ENCODE measurements around the gene KCNIP1.

KCNIP1 gene

GRCh38 chr5:170655476-170655875 lies 151.7 kb downstream of the KCNIP1 start:
- H3K27me3 ChIP-seq, result no peaks in the 10 kb centered on the region; the same call in 1 of the 2 replicates
- no peaks in the 10 kb centered on the region for H3K9me3 ChIP-seq
- DNase-seq, result no peak
- no peak for TF ChIP-seq CTCF (IDR thresholded peaks at IDR 0.05; ENCODE audit: low read depth, low read length)
- no peaks in the 10 kb centered on the region for H3K4me1 ChIP-seq
- H3K4me3 ChIP-seq (ENCODE audit: low read depth, low read length), result no peak overlapping the region
- no peaks in the 10 kb centered on the region for H3K36me3 ChIP-seq

GRCh38 chr5:170655920-170656319 lies 152.1 kb downstream of the KCNIP1 start:
- DNase-seq, result no peak
- H3K4me3 ChIP-seq (ENCODE audit: low read depth, low read length), result no peak overlapping the region
- no peaks in the 10 kb centered on the region for H3K9me3 ChIP-seq
- no peaks in the 10 kb centered on the region for H3K4me1 ChIP-seq
- no peaks in the 10 kb centered on the region; the same call in 1 of the 2 replicates for H3K27me3 ChIP-seq
- no peak for TF ChIP-seq CTCF (IDR thresholded peaks at IDR 0.05; ENCODE audit: low read depth, low read length)
- no peaks in the 10 kb centered on the region for H3K36me3 ChIP-seq

GRCh38 chr5:170656346-170656745 lies 152.5 kb downstream of the KCNIP1 start:
- H3K4me3 ChIP-seq (ENCODE audit: low read depth, low read length), result no peak overlapping the region
- no peaks in the 10 kb centered on the region for H3K4me1 ChIP-seq
- H3K27me3 ChIP-seq, result no peaks in the 10 kb centered on the region; the same call in 1 of the 2 replicates
- no peaks in the 10 kb centered on the region for H3K36me3 ChIP-seq
- no peaks in the 10 kb centered on the region for H3K9me3 ChIP-seq
- no peak for DNase-seq
- no peak for TF ChIP-seq CTCF (IDR thresholded peaks at IDR 0.05; ENCODE audit: low read depth, low read length)

GRCh38 chr5:170660531-170660930 lies 156.7 kb downstream of the KCNIP1 start:
- TF ChIP-seq CTCF (IDR thresholded peaks at IDR 0.05; ENCODE audit: low read depth, low read length), result no peak
- H3K4me1 ChIP-seq, result no peaks in the 10 kb centered on the region
- peaks cover 6% of the 10 kb centered on the region for H3K27me3 ChIP-seq
- no peak for DNase-seq
- H3K4me3 ChIP-seq (ENCODE audit: low read depth, low read length), result no peak overlapping the region
- no peaks in the 10 kb centered on the region for H3K36me3 ChIP-seq
- no peaks in the 10 kb centered on the region for H3K9me3 ChIP-seq

- no peak for DNase-seq
- TF ChIP-seq CTCF (IDR thresholded peaks at IDR 0.05; ENCODE audit: low read depth, low read length), result no peak
- Histone ChIP-seq H3K4me1 (no peaks in the 10 kb centered on the region), H3K36me3 (no peaks in the 10 kb centered on the region), H3K9me3 (no peaks in the 10 kb centered on the region), H3K4me3 (ENCODE audit: low read depth, low read length) (no peak overlapping the region), H3K27me3 (peaks cover 6% of the 10 kb centered on the region)
Measured at GRCh38 chr5:170662966-170663365, 159.1 kb downstream of the KCNIP1 start.

GRCh38 chr5:170678811-170679210 lies 175.0 kb downstream of the KCNIP1 start:
- no peak for DNase-seq
- Histone ChIP-seq H3K4me3 (ENCODE audit: low read depth, low read length) (no peak overlapping the region), H3K36me3 (no peaks in the 10 kb centered on the region), H3K4me1 (no peaks in the 10 kb centered on the region), H3K27me3 (peaks cover 65% of the 10 kb centered on the region), H3K9me3 (no peaks in the 10 kb centered on the region)
- TF ChIP-seq CTCF (IDR thresholded peaks at IDR 0.05; ENCODE audit: low read depth, low read length), result no peak

All from BE2C (cell line).